PFSK-1 (cell line): ENCODE results near the gene ALKBH5.

Experiments used
- FOXP2 ChIP-seq: optimal IDR thresholded peaks from 2 replicates; pipeline ENCODE3; 2011; ENCODE audit warnings: borderline replicate concordance, control low read depth, inconsistent platforms; ENCODE audit not compliant: insufficient read depth; ENCODE audit errors: extremely low read length, extremely low read depth
- POLR2AphosphoS5 ChIP-seq: IDR thresholded peaks from 2 replicates; pipeline ENCODE4 v1.6.1; 2012; ENCODE audit warnings: low read depth, mild to moderate bottlenecking, control low read depth, low read length, moderate library complexity
- SIN3A ChIP-seq: IDR thresholded peaks from 2 replicates; pipeline ENCODE4 v1.6.1; 2012; ENCODE audit warnings: mild to moderate bottlenecking, low read length, moderate library complexity, borderline replicate concordance; ENCODE audit not compliant: insufficient read depth
- TAF1 ChIP-seq: IDR thresholded peaks from 2 replicates; pipeline ENCODE4 v1.6.1; 2012; ENCODE audit warnings: low read length, control low read depth, borderline replicate concordance; ENCODE audit not compliant: insufficient read depth
- TF ChIP-seq, protein P1 (sequence below), 2 experiments: IDR thresholded peaks; 2 replicates each; pipeline versions ENCODE4 v1.6.1 to v1.8.0; 2011 to 2012; ENCODE audit warnings: low read depth in 2 of 2, low read length in 2 of 2, control low read depth in 1 of 2, inconsistent platforms in 1 of 2, mild to moderate bottlenecking in 1 of 2, moderate library complexity in 1 of 2; ENCODE audit not compliant: insufficient read depth in 1 of 2

DNA sequence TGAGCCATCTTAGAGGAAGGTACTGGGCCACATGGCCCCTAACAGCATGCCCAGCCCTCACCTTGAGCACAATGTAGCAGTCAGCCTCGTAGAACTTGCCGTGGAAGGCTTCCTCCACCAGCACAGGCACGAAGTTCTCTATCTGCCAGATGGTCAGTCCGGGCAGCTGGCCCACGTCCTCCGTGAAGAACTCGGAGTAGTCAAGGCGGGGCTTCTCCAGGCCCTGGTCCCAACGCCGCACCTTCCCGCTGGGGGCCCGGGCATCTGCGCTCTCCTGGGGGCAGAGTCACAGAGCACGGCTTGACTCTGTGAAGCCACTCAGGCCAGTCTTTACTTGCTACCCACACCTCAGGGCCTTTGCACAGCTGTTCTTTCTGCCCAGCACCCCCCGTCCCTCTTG, 67.6 kb downstream of the ALKBH5 start:
- no peak for TF ChIP-seq POLR2AphosphoS5
- TF ChIP-seq TAF1 = no peak
- TF ChIP-seq, protein P1, sequence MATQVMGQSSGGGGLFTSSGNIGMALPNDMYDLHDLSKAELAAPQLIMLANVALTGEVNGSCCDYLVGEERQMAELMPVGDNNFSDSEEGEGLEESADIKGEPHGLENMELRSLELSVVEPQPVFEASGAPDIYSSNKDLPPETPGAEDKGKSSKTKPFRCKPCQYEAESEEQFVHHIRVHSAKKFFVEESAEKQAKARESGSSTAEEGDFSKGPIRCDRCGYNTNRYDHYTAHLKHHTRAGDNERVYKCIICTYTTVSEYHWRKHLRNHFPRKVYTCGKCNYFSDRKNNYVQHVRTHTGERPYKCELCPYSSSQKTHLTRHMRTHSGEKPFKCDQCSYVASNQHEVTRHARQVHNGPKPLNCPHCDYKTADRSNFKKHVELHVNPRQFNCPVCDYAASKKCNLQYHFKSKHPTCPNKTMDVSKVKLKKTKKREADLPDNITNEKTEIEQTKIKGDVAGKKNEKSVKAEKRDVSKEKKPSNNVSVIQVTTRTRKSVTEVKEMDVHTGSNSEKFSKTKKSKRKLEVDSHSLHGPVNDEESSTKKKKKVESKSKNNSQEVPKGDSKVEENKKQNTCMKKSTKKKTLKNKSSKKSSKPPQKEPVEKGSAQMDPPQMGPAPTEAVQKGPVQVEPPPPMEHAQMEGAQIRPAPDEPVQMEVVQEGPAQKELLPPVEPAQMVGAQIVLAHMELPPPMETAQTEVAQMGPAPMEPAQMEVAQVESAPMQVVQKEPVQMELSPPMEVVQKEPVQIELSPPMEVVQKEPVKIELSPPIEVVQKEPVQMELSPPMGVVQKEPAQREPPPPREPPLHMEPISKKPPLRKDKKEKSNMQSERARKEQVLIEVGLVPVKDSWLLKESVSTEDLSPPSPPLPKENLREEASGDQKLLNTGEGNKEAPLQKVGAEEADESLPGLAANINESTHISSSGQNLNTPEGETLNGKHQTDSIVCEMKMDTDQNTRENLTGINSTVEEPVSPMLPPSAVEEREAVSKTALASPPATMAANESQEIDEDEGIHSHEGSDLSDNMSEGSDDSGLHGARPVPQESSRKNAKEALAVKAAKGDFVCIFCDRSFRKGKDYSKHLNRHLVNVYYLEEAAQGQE (IDR thresholded peaks at IDR 0.05; ENCODE audit: insufficient read depth in 1 of 2, low read depth in 2 of 2, low read length in 2 of 2) = no peak
- no peak for TF ChIP-seq SIN3A
- TF ChIP-seq FOXP2 = no peak
